H1 (cell line): ENCODE results near the gene GLMN. TPM values are rescaled to one million over a fixed set of nuclear protein-coding genes. Genes with fewer than 3 reads are reported as not detected.

Experiments
- CTCF ChIA-PET: fragments of 300-600 bp; sonication (Branson Sonifier 250); formaldehyde crosslinking; loops from one replicate; lab custom pipeline; 2021; ENCODE audit not compliant: partially characterized antibody; lab: Charles Lee
- POLR2A ChIA-PET: fragments of 300-600 bp; sonication (Branson Sonifier 250); formaldehyde crosslinking; loops from one replicate; lab custom pipeline; 2021; ENCODE audit warnings: inconsistent platforms; ENCODE audit not compliant: partially characterized antibody; lab: Charles Lee
- DNase-seq, 2 experiments: peaks; one replicate each; pipeline versions ENCODE4 v3.0.0 to v3.0.0-alpha.2; 2010 to 2022; ENCODE audit warnings: low spot score in 2 of 2, low read depth in 1 of 2, mixed read lengths in 1 of 2
- FAIRE-seq: peaks from 2 replicates; lab custom pipeline; 2011; peaks lifted over from hg19 to GRCh38; lab: Jason Lieb, UNC
- H2AFZ ChIP-seq: 2 replicates; pipeline ENCODE4 v1.8.1; 2012; ENCODE audit warnings: low read length, inconsistent platforms
- H2AK5ac ChIP-seq: 2 replicates; pipeline ENCODE4 v1.6.1; 2013; ENCODE audit warnings: low read depth, low read length
- H2BK120ac ChIP-seq: replicated peaks from 2 replicates; pipeline ENCODE3; 2013; ENCODE audit warnings: low read depth, low read length, inconsistent platforms
- H2BK12ac ChIP-seq: 2 replicates; pipeline ENCODE4 v1.6.1; 2013; ENCODE audit warnings: low read depth, low read length
- H2BK15ac ChIP-seq: 2 replicates; pipeline ENCODE4 v1.6.1; 2013; ENCODE audit warnings: low read length
- H2BK20ac ChIP-seq: 2 replicates; pipeline ENCODE4 v1.6.1; 2013; ENCODE audit warnings: low read length
- H2BK5ac ChIP-seq: 2 replicates; pipeline ENCODE4 v1.6.1; 2013; ENCODE audit warnings: low read depth, low read length
- H3K14ac ChIP-seq: 2 replicates; pipeline ENCODE4 v1.6.1; 2013; ENCODE audit warnings: inconsistent platforms; ENCODE audit not compliant: insufficient read length
- H3K18ac ChIP-seq: 2 replicates; pipeline ENCODE4 v1.6.1; 2013; ENCODE audit warnings: low read length; ENCODE audit errors: extremely low read depth
- H3K23ac ChIP-seq: 2 replicates; pipeline ENCODE4 v1.6.1; 2013; ENCODE audit warnings: inconsistent platforms; ENCODE audit not compliant: insufficient read length
- H3K23me2 ChIP-seq: 2 replicates; pipeline ENCODE4 v1.6.1; 2013; ENCODE audit warnings: low read depth, low read length
- H3K27ac ChIP-seq: 2 replicates; pipeline ENCODE4 v1.6.1; 2011; ENCODE audit warnings: low read depth, low read length, inconsistent platforms
- H3K27me3 ChIP-seq, 4 experiments: replicated peaks in 1 of 4; 1 replicate in 1 of 4; 2 replicates in 3 of 4; pipeline versions ENCODE4 v1.6.1 to v1.8.1; 2011 to 2013; ENCODE audit warnings: low read length in 3 of 4, mild to moderate bottlenecking in 3 of 4, inconsistent platforms in 2 of 4, mixed read lengths in 2 of 4, moderate library complexity in 1 of 4; ENCODE audit not compliant: control insufficient read depth in 3 of 4, insufficient read depth in 3 of 4; ENCODE audit errors: extremely low read depth in 1 of 4
- H3K36me3 ChIP-seq, 4 experiments: 2 replicates each; pipeline versions ENCODE4 v1.6.1 to v1.8.1; 2011 to 2013; ENCODE audit warnings: mild to moderate bottlenecking in 4 of 4, low read length in 3 of 4, moderate library complexity in 2 of 4, control low read depth in 1 of 4, inconsistent platforms in 1 of 4; ENCODE audit not compliant: insufficient read depth in 4 of 4, control insufficient read depth in 2 of 4
- H3K4ac ChIP-seq: replicated peaks from 2 replicates; pipeline ENCODE3; 2013; ENCODE audit warnings: low read length, low read depth, mixed read lengths, inconsistent platforms; ENCODE audit not compliant: insufficient read length
- H3K4me1 ChIP-seq, 4 experiments: replicated peaks in 1 of 4; 1 replicate in 1 of 4; 2 replicates in 3 of 4; pipeline versions ENCODE4 v1.6.1 to v1.8.1; 2011 to 2013; ENCODE audit warnings: low read length in 3 of 4, inconsistent platforms in 2 of 4, mixed read lengths in 1 of 4; ENCODE audit not compliant: insufficient read depth in 4 of 4, control insufficient read depth in 3 of 4
- H3K4me2 ChIP-seq, 2 experiments: 2 replicates each; pipeline versions ENCODE4 v1.6.1 to v1.8.1; 2011 to 2013; ENCODE audit warnings: low read depth in 2 of 2, low read length in 2 of 2, control low read depth in 1 of 2, inconsistent platforms in 1 of 2, mild to moderate bottlenecking in 1 of 2; ENCODE audit not compliant: insufficient read depth in 1 of 2
- H3K4me3 ChIP-seq, 4 experiments: fragments of 200-600, 300-600 bp in 1 of 4; sonication (generic), shearing (Covaris generic), sonication (Bioruptor Twin) in 1 of 4; 2 replicates each; pipeline versions ENCODE4 v1.5.1 to v1.8.1; 2011 to 2016; ENCODE audit warnings: low read length in 4 of 4, low read depth in 3 of 4, control low read depth in 2 of 4, inconsistent platforms in 2 of 4, mild to moderate bottlenecking in 2 of 4, mixed read lengths in 1 of 4, moderate library complexity in 1 of 4; ENCODE audit not compliant: insufficient read depth in 2 of 4; ENCODE audit errors: extremely low read depth in 1 of 4
- H3K56ac ChIP-seq: replicated peaks from 2 replicates; pipeline ENCODE3; 2013; ENCODE audit warnings: low read depth, mild to moderate bottlenecking, mixed read lengths, low read length, inconsistent platforms; ENCODE audit not compliant: insufficient read length
- H3K79me1 ChIP-seq: 2 replicates; pipeline ENCODE4 v1.6.1; 2013; ENCODE audit warnings: low read depth, low read length, control low read depth
- H3K79me2 ChIP-seq, 2 experiments: 2 replicates each; pipeline versions ENCODE4 v1.6.1 to v1.8.1; 2012 to 2013; ENCODE audit warnings: low read length in 2 of 2, mild to moderate bottlenecking in 2 of 2, inconsistent platforms in 1 of 2; ENCODE audit not compliant: insufficient read depth in 2 of 2, control insufficient read depth in 1 of 2
- H3K9ac ChIP-seq, 4 experiments: replicated peaks in 1 of 4; 1 replicate in 1 of 4; 2 replicates in 3 of 4; pipeline versions ENCODE4 v1.6.1 to v1.8.1; 2011 to 2013; ENCODE audit warnings: low read depth in 3 of 4, low read length in 3 of 4, control low read depth in 2 of 4, mild to moderate bottlenecking in 2 of 4, moderate library complexity in 2 of 4, inconsistent platforms in 1 of 4; ENCODE audit errors: extremely low read depth in 1 of 4
- H3K9me3 ChIP-seq, 2 experiments: 2 replicates each; pipeline versions ENCODE4 v1.6.1 to v1.8.1; 2012 to 2013; ENCODE audit warnings: mild to moderate bottlenecking in 2 of 2, moderate library complexity in 2 of 2, control low read depth in 1 of 2, inconsistent platforms in 1 of 2, low read depth in 1 of 2, low read length in 1 of 2, mixed read lengths in 1 of 2; ENCODE audit not compliant: insufficient read depth in 2 of 2
- H4K20me1 ChIP-seq, 2 experiments: replicated peaks in 1 of 2; 2 replicates each; pipeline versions ENCODE3 to v1.8.1; 2011 to 2013; ENCODE audit warnings: inconsistent platforms in 2 of 2, low read length in 2 of 2, mild to moderate bottlenecking in 1 of 2; ENCODE audit not compliant: insufficient read depth in 2 of 2, control insufficient read depth in 1 of 2
- H4K5ac ChIP-seq: 2 replicates; pipeline ENCODE4 v1.6.1; 2013; ENCODE audit warnings: low read length, low read depth, mixed read lengths, inconsistent platforms; ENCODE audit not compliant: insufficient read length
- H4K8ac ChIP-seq: 2 replicates; pipeline ENCODE4 v1.8.0; 2013; ENCODE audit warnings: mild to moderate bottlenecking, moderate library complexity, low read length, inconsistent platforms; ENCODE audit not compliant: insufficient read depth; ENCODE audit errors: extremely low read depth
- H4K91ac ChIP-seq: replicated peaks from 2 replicates; pipeline ENCODE3; 2013; ENCODE audit warnings: low read length, mixed read lengths, inconsistent platforms; ENCODE audit not compliant: insufficient read length
- ATF3 ChIP-seq: IDR thresholded peaks from 2 replicates; pipeline ENCODE4 v1.6.1; 2011; ENCODE audit warnings: low read depth, mild to moderate bottlenecking, low read length; ENCODE audit not compliant: insufficient read depth
- BRCA1 ChIP-seq: IDR thresholded peaks from 2 replicates; pipeline ENCODE4 v1.6.1; 2012; ENCODE audit warnings: low read depth, low read length, improper control_type of control experiment
- CBX5 ChIP-seq: fragments of 300-800, 300-1000 bp; sonication (generic); IDR thresholded peaks from 2 replicates; pipeline ENCODE4 v1.7.1; 2016; ENCODE audit warnings: antibody characterized with exemption, low read length, low read depth
- CREB1 ChIP-seq: IDR thresholded peaks from 2 replicates; pipeline ENCODE4 v1.6.1; 2012; ENCODE audit warnings: inconsistent platforms
- EP300 ChIP-seq, 2 experiments: IDR thresholded peaks; 1 replicate in 1 of 2; 2 replicates in 1 of 2; pipeline ENCODE4 v1.6.1; 2011 to 2012; ENCODE audit warnings: low read depth in 2 of 2, low read length in 2 of 2, mild to moderate bottlenecking in 2 of 2, borderline replicate concordance in 1 of 2, inconsistent platforms in 1 of 2, moderate library complexity in 1 of 2
- HDAC2 ChIP-seq, 2 experiments: fragments of 300-600 bp in 1 of 2; sonication (generic) in 1 of 2; IDR thresholded peaks; 2 replicates each; pipeline ENCODE4 v1.6.1; 2011 to 2012; ENCODE audit warnings: low read depth in 2 of 2, low read length in 2 of 2, mild to moderate bottlenecking in 2 of 2, moderate library complexity in 2 of 2, borderline replicate concordance in 1 of 2, inconsistent platforms in 1 of 2
- KDM5A ChIP-seq: fragments of 200-600 bp; IDR thresholded peaks from 2 replicates; pipeline ENCODE4 v1.7.1; 2012; ENCODE audit warnings: mild to moderate bottlenecking, low read length, inconsistent platforms, mixed read lengths
- POU5F1 ChIP-seq: IDR thresholded peaks from 2 replicates; pipeline ENCODE4 v1.6.1; 2011; ENCODE audit warnings: low read depth, mild to moderate bottlenecking, low read length, moderate library complexity
- SAP30 ChIP-seq: fragments of 300-600 bp; sonication (generic); IDR thresholded peaks from 2 replicates; pipeline ENCODE4 v1.7.1; 2012; ENCODE audit warnings: low read length, moderate library complexity, mild to moderate bottlenecking, inconsistent platforms; ENCODE audit not compliant: insufficient read depth, insufficient replicate concordance
- SIN3A ChIP-seq, 2 experiments: IDR thresholded peaks in 1 of 2; conservative IDR thresholded peaks in 1 of 2; 2 replicates each; pipeline ENCODE4 v1.6.1; 2011 to 2012; ENCODE audit warnings: low read length in 2 of 2, improper control_type of control experiment in 1 of 2, low read depth in 1 of 2, mild to moderate bottlenecking in 1 of 2
- SIRT6 ChIP-seq: IDR thresholded peaks from one replicate; pipeline ENCODE4 v1.7.1; 2012; ENCODE audit warnings: low read length, inconsistent platforms
- SP2 ChIP-seq: IDR thresholded peaks from 2 replicates; pipeline ENCODE4 v1.6.1; 2012; ENCODE audit warnings: mild to moderate bottlenecking, low read length, inconsistent platforms
- WGBS, 2 experiments: shearing (Covaris generic) in 1 of 2; methylation state at CpG; one replicate each; pipeline versions ENCODE4 v1.1.6 to v1.1.7; 2013 to 2015; ENCODE audit warnings: low lambda C conversion rate in 2 of 2, mixed read lengths in 2 of 2, inconsistent platforms in 1 of 2, low coverage in 1 of 2, missing lambda C conversion rate in 1 of 2; ENCODE audit not compliant: insufficient replicate concordance in 2 of 2, insufficient coverage in 1 of 2, insufficient read length in 1 of 2; ENCODE audit errors: extremely low coverage in 1 of 2, missing lambda C conversion rate in 1 of 2; 5-methylcytosine and 5-hydroxymethylcytosine counted together
- polyA plus RNA-seq, 7 experiments: library from polyadenylated mRNA; depleted of rRNA in 3 of 7; stranded (reverse) in 5 of 7; unstranded in 2 of 7; fragments of >200 nt in 5 of 7; fragments of 200-250 nt in 2 of 7; gene quantifications; 1 replicate in 5 of 7; 2 replicates in 1 of 7; 4 replicates in 1 of 7; pipeline versions ENCODE4 v1.2.1 to v1.2.3, GENCODE V29; 2011 to 2013; ENCODE audit warnings: missing spikeins in 2 of 7, mixed read lengths in 2 of 7
- total RNA-seq: library from RNA; stranded (reverse); fragmentation: NEBNext Ultra II Directional; extraction: Animal tissue kit (Norgen Biotek cat#: 25700); gene quantifications from 2 replicates; pipeline ENCODE4 v1.2.1, GENCODE V29; 2021

The GLMN gene
- total and polyA plus RNA-seq, 2 of the 8 experiments (the other 6 are each of a cell fraction or from before 2014, with no cell fraction given) = 5.7 to 25.0 TPM

DNA sequence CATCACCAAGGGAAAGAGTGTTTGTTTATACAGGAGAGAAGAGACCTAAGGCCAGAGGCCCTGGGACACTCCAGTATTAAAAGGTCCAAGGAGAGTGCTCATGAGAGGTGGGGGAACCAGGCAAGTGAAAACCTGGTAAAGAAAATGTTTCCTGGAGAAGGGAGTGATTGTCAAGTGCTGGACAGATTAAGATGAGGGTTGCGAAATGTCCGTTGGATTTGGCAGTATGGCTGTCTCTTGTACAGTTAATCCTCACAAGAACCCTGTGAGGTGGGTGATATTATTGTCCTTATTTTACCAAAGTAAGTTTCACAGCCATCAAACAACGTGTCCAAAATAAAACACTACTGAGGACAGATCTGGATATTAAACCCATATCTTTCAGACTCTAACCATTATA is 44.3 kb upstream of the GLMN start:
- FAIRE-seq (no peak), DNase-seq (no peak)
- Histone ChIP-seq H3K9me3 (no peaks in the 10 kb centered on the region), H2BK20ac (no peak overlapping the region), H3K4me2 (no peak overlapping the region), H3K4me1 (no peaks in the 10 kb centered on the region), H3K56ac (no peak overlapping the region), H3K4me3 (no peak overlapping the region), H3K79me1 (no peaks in the 10 kb centered on the region), H4K8ac (no peak overlapping the region), H2AFZ (no peak overlapping the region), H4K20me1 (no peaks in the 10 kb centered on the region), H4K91ac (no peak overlapping the region), H3K14ac (no peak overlapping the region), H2BK15ac (no peak overlapping the region), H3K23me2 (no peaks in the 10 kb centered on the region), H3K36me3 (peaks cover 0 to 12% (median 2%) of the 10 kb centered on the region in 4 experiments; a peak in 3 of 8 replicates), H2AK5ac (no peak overlapping the region), H3K9ac (no peak overlapping the region), H3K18ac (no peak overlapping the region), H3K27ac (no peak overlapping the region), H2BK5ac (no peak overlapping the region), H2BK120ac (no peak overlapping the region), H3K4ac (no peak overlapping the region), H3K23ac (no peak overlapping the region), H3K79me2 (no peaks in the 10 kb centered on the region), H3K27me3 (no peaks in the 10 kb centered on the region), H4K5ac (no peak overlapping the region), H2BK12ac (no peak overlapping the region)
- ChIA-PET CTCF (no interaction called here), POLR2A (no interaction called here)
- 94% methylated on average over 3 of the region's 3 CpGs; no CpG with 5 or more reads in 1 of the 2 experiments for WGBS, 2 experiments
- TF ChIP-seq SAP30 = no peak
- TF ChIP-seq CREB1 = no peak
- no peak for TF ChIP-seq POU5F1
- TF ChIP-seq CBX5 = no peak
- no peak for TF ChIP-seq EP300 (IDR thresholded peaks at IDR 0.05; ENCODE audit: borderline replicate concordance in 1 of 2, low read depth in 2 of 2, low read length in 2 of 2)
- TF ChIP-seq HDAC2 (IDR thresholded peaks at IDR 0.05; ENCODE audit: borderline replicate concordance in 1 of 2, low read depth in 2 of 2, low read length in 2 of 2) = no peak
- TF ChIP-seq SIN3A (conservative IDR thresholded peaks at IDR 0.05 in 1 of 2, IDR thresholded peaks at IDR 0.05 in 1 of 2; ENCODE audit: low read depth in 1 of 2, low read length in 2 of 2) = no peak
- TF ChIP-seq SIRT6 = no peak
- TF ChIP-seq SP2 = no peak
- no peak for TF ChIP-seq BRCA1
- TF ChIP-seq ATF3 = no peak
- no peak for TF ChIP-seq KDM5A
